RWPE2 (cell line): Measurements from ENCODE around the gene NMNAT2.
"Not testable (repeated sequence)": the region's sequence is repeated elsewhere in the genome, so short reads cannot be mapped to it uniquely, and the experiment has no call there.

Experiments used
- ATAC-seq: fragments of 200-7000 bp; cut with Tn5 transposase; 3 replicates; pipeline ENCODE4 v1.9.1; 2021; ENCODE audit warnings: low read depth
- DNase-seq: peaks from one replicate; pipeline ENCODE4 v3.0.0-alpha.2; 2020; ENCODE audit warnings: low spot score
- H3K27ac ChIP-seq: fragments of 450-650 bp; 2 replicates; pipeline ENCODE4 v1.5.1; 2017; ENCODE audit warnings: mild to moderate bottlenecking; ENCODE audit not compliant: poor library complexity, severe bottlenecking
- H3K27me3 ChIP-seq: fragments of 250-450 bp; sonication (Bioruptor Pico); 2 replicates; pipeline ENCODE4 v1.5.1; 2021; ENCODE audit warnings: mild to moderate bottlenecking, moderate library complexity; ENCODE audit not compliant: insufficient read depth, poor library complexity, severe bottlenecking
- H3K36me3 ChIP-seq: fragments of 250-450 bp; sonication (Bioruptor Pico); 2 replicates; pipeline ENCODE4 v1.5.1; 2020; ENCODE audit warnings: low read depth, mild to moderate bottlenecking, moderate library complexity
- H3K4me1 ChIP-seq: fragments of 250-450 bp; sonication (Bioruptor Pico); 2 replicates; pipeline ENCODE4 v1.5.1; 2021; ENCODE audit warnings: mild to moderate bottlenecking, moderate library complexity; ENCODE audit not compliant: insufficient read depth, poor library complexity, severe bottlenecking
- H3K4me3 ChIP-seq: fragments of 250-450 bp; sonication (Bioruptor Pico); 2 replicates; pipeline ENCODE4 v1.5.1; 2021; ENCODE audit warnings: mild to moderate bottlenecking, moderate library complexity; ENCODE audit not compliant: severe bottlenecking
- H3K9me3 ChIP-seq: fragments of 250-450 bp; sonication (Bioruptor Pico); 2 replicates; pipeline ENCODE4 v1.5.1; 2021; ENCODE audit warnings: mild to moderate bottlenecking, moderate library complexity; ENCODE audit not compliant: severe bottlenecking
- CTCF ChIP-seq: fragments of 450-650 bp; IDR thresholded peaks from one replicate; pipeline ENCODE4 v1.5.1; 2017; ENCODE audit warnings: mild to moderate bottlenecking, moderate library complexity; ENCODE audit not compliant: poor library complexity, severe bottlenecking

NMNAT2 gene

GRCh38 chr1:183403498-183403897 lies 14.7 kb downstream of the NMNAT2 start:
- Histone ChIP-seq H3K27me3 (no peaks in the 10 kb centered on the region), H3K9me3 (no peaks in the 10 kb centered on the region), H3K27ac (no peak overlapping the region), H3K4me1 (no peaks in the 10 kb centered on the region), H3K36me3 (no peaks in the 10 kb centered on the region), H3K4me3 (no peak overlapping the region)
- no peak for TF ChIP-seq CTCF
- DNase-seq (no peak), ATAC-seq (no peak)

GRCh38 chr1:183401565-183401964 lies 16.6 kb downstream of the NMNAT2 start:
- not testable (repeated sequence) for H3K4me3 ChIP-seq, ATAC-seq, H3K4me1 ChIP-seq, H3K27me3 ChIP-seq, DNase-seq, H3K27ac ChIP-seq, H3K9me3 ChIP-seq, H3K36me3 ChIP-seq

GRCh38 chr1:183394435-183394834 lies 23.7 kb downstream of the NMNAT2 start:
- Histone ChIP-seq H3K27me3 (no peaks in the 10 kb centered on the region), H3K4me3 (no peak overlapping the region), H3K36me3 (no peaks in the 10 kb centered on the region), H3K9me3 (no peaks in the 10 kb centered on the region), H3K4me1 (no peaks in the 10 kb centered on the region), H3K27ac (no peak overlapping the region)
- DNase-seq, result no peak
- ATAC-seq, result no peak
- TF ChIP-seq CTCF, result no peak

GRCh38 chr1:183391863-183392262 lies 26.3 kb downstream of the NMNAT2 start:
- H3K27ac ChIP-seq, result no peak overlapping the region
- no peak for ATAC-seq

GRCh38 chr1:183390561-183390960 lies 27.6 kb downstream of the NMNAT2 start:
- Histone ChIP-seq H3K4me3 (no peak overlapping the region), H3K27ac (no peak overlapping the region), H3K27me3 (no peaks in the 10 kb centered on the region), H3K4me1 (no peaks in the 10 kb centered on the region), H3K9me3 (no peaks in the 10 kb centered on the region), H3K36me3 (no peaks in the 10 kb centered on the region)
- no peak for TF ChIP-seq CTCF
- DNase-seq, result no peak
- no peak for ATAC-seq

More at GRCh38 chr1:183391863-183392262, 26.3 kb downstream of the NMNAT2 start:
- DNase-seq, result no peak
- Histone ChIP-seq H3K4me3 (no peak overlapping the region), H3K27me3 (no peaks in the 10 kb centered on the region), H3K4me1 (no peaks in the 10 kb centered on the region), H3K9me3 (no peaks in the 10 kb centered on the region), H3K36me3 (no peaks in the 10 kb centered on the region)
- no peak for TF ChIP-seq CTCF
